Fibroblast of villous mesenchyme (primary cell): Measurements from ENCODE around the gene PPIL6. TPM values are rescaled to one million over a fixed set of nuclear protein-coding genes. Genes with fewer than 3 reads are reported as not detected.

ENCODE experiments used
- DNase-seq: peaks from one replicate; pipeline ENCODE4 v3.0.0-alpha.2; 2010; ENCODE audit warnings: low read depth
- H3K4me3 ChIP-seq: 2 replicates; pipeline ENCODE4 v1.5.1; 2011; ENCODE audit warnings: low read depth, mild to moderate bottlenecking, low read length
- total RNA-seq: library from RNA; depleted of rRNA; stranded (reverse); fragments of >200 nt; gene quantifications from 2 replicates; pipeline ENCODE4 v1.2.3, GENCODE V29; 2012
- TF ChIP-seq, protein P1 (sequence below): IDR thresholded peaks from 2 replicates; pipeline ENCODE4 v1.5.1; 2012; ENCODE audit warnings: low read depth, mild to moderate bottlenecking, low read length; ENCODE audit not compliant: insufficient read depth

PPIL6 gene
- total RNA-seq, 1 donor = 1.7 TPM

GRCh38 chr6:109475625-109476024, 35.2 kb upstream of the PPIL6 start:
- TF ChIP-seq, protein P1, sequence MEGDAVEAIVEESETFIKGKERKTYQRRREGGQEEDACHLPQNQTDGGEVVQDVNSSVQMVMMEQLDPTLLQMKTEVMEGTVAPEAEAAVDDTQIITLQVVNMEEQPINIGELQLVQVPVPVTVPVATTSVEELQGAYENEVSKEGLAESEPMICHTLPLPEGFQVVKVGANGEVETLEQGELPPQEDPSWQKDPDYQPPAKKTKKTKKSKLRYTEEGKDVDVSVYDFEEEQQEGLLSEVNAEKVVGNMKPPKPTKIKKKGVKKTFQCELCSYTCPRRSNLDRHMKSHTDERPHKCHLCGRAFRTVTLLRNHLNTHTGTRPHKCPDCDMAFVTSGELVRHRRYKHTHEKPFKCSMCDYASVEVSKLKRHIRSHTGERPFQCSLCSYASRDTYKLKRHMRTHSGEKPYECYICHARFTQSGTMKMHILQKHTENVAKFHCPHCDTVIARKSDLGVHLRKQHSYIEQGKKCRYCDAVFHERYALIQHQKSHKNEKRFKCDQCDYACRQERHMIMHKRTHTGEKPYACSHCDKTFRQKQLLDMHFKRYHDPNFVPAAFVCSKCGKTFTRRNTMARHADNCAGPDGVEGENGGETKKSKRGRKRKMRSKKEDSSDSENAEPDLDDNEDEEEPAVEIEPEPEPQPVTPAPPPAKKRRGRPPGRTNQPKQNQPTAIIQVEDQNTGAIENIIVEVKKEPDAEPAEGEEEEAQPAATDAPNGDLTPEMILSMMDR = no peak
- DNase-seq = no peak
- no peak overlapping the region for H3K4me3 ChIP-seq

DNA sequence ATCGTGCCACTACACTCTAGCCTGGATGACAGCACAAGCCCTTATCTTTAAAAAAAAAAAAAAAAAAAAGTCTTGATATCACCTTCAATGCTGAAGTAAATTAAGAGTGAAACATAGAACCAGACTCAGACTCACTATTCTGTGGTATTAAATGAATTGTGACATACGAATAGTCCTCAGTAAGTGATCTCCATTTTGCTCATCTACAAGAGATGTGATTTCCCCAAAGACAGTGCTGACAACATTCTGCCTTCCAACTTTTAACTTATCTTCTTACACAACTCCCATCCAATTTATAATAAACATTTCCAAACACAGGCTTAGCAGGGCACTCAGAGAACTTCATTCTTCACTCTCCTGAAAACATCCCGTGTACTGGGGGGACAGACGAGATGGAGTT, 34.6 kb upstream of the PPIL6 start:
- DNase-seq = no peak
- H3K4me3 ChIP-seq = no peak overlapping the region
- TF ChIP-seq, protein P1 = no peak

GRCh38 chr6:109473120-109473519, 32.7 kb upstream of the PPIL6 start:
- TF ChIP-seq, protein P1 = no peak
- DNase-seq = no peak
- no peak overlapping the region for H3K4me3 ChIP-seq

GRCh38 chr6:109472132-109472995, 31.9 kb upstream of the PPIL6 start:
- H3K4me3 ChIP-seq = no peak overlapping the region
- TF ChIP-seq, protein P1 = no peak
- no peak for DNase-seq

GRCh38 chr6:109471105-109471810, 30.8 kb upstream of the PPIL6 start:
- no peak for DNase-seq
- TF ChIP-seq, protein P1 = no peak
- no peak overlapping the region for H3K4me3 ChIP-seq

- H3K4me3 ChIP-seq = no peak overlapping the region
- TF ChIP-seq, protein P1 = no peak
Measured at GRCh38 chr6:109469591-109470189, 29.3 kb upstream of the PPIL6 start.

More at GRCh38 chr6:109469591-109470189, 29.3 kb upstream of the PPIL6 start:
- DNase-seq = no peak
